GM15510 (cell line): Measurements from ENCODE around the gene MSMO1.

Source experiments
- POLR2A ChIP-seq: IDR thresholded peaks from 3 replicates; pipeline ENCODE4 v1.6.1; 2011; ENCODE audit warnings: borderline replicate concordance; ENCODE audit not compliant: insufficient read length; ENCODE audit errors: extremely low read depth

The MSMO1 gene

DNA sequence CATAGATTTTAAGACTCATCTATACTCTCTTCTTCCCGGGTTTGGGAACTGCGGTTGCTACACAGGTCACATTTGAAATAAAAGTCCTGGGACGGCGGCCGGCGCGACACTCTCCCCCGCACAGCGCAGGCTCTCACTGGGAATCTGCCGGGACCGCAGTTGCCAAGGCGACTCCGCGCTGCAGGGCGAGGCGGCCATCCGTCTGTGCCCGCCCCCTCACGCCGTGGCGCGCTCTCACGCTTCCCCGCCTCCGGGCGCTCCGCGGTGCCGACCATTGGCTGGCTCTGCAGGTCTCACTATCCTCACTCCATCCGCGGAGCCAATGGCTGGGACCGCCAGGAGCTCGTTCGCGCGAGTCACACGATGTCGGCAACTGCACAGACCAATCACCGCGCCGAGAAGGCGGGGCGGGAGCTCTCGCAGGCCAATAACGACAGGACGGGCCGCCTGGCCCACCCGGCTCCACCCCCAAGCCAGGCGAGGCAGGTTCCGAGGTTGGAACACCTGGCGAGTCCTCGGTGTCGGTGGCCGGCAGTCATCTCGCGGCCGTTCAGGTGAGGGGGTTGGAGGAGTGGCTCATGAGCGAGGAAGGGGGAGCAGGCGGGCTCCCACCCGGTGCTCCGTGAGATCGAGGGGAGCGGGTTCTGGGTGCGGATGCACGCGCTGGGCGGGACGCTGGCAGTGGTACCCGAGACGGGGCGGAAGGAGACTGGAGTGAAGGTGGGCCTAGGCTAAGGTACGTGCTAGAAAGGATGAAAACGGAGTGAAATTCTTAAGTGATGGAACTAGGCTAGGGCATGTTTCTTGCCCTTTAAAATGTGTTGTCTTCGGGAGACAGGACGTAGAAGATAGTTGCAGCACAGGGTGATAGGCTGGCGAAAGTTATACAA, at the start of gene MSMO1:
MSMO1 (plus strand) TSS at position 459 of the 890 bp plus-strand sequence. CDS start 5,702 bp downstream, outside the sequence.
- peak; percentile 81 for TF ChIP-seq POLR2A

DNA sequence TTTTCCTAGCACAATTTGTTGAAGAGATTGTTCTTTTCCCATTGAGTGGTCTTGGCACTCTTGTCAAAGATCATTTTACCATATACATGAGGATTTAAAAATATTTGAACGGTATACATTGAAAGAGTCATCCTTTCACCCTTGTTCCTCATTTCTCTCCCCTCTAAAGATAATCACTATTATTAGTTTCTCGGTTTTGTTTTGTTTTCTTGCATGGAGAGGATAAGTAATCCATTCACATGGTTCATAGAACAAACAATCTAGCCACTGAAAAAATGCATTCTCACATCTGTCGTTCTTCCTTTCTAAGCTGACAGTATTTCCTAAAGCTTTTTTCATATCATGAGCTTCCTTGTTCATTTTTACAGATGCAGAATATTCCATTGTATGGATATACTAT, 39.2 kb upstream of the MSMO1 start:
- no peak for TF ChIP-seq POLR2A

DNA sequence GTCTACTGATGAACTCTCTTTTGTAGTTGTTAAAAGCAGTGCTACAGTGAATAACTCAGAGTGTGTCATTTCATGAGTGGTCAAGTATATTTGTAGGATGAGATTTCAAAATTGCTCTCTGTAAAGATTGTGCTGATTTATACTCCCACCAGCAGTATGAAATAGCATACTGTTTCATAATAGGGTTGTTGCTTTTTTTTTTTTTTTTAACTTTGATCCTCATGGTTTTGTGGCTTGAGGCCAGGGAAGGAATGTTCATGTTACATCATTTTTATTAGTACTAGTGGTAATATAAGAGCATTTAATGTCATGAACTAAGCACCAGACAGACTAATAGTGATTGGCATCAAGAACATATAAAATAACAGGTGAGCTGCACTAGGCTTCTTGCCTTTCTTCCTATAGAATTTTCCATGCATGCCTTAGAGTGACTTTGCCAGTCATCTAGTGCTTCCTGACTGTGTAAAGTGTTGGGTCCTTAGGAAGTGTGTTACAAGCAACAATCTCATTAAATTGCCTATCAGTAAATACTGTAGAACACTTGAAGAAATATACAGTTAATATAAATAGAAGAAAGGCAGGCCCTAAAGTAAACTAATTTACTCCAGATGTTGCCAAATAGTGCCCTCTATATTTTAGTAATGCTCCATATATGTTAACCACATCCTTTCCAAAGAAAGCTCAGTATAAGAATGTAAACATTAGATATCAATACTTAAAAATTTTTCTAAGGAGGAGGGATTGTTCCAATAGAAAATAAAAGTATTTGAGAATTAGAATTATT, 38.6 kb upstream of the MSMO1 start:
- TF ChIP-seq POLR2A: no peak

DNA sequence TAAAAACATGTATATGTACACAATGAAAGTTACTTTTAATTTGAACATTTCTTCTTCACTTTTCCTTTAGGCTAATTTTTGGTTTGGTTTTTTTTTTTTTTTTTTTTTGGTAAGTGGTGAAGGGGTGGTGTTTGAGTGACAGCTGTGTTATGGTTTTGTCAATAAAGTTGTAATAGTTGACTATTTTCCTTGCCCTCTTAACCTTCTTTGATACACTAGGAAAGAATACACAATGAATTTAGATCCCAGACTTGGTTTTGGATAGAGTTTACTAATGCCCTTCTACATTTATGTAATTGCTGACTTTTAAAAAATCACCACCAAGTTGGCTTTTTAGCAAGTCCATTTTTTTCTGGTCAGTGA, 38.1 kb upstream of the MSMO1 start:
- TF ChIP-seq POLR2A: no peak

DNA sequence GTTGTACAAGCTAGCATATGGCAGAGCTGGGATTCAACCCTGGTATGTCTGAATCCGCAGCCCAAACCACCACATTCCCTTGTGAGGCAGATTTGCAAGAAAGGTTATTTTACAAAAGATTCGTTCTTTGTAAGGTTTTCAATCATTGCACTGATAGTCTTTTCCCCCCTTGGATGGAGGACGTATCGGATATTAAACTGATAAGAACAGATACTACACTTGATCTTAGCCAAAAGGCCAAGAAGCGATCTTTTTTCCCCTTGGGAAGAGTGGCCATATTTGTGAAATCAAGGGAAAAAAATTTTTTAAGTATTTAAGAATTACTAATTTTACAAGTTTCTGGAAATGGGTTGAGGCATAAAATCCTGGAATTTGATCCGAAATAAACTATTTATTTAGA, 34.4 kb upstream of the MSMO1 start:
- no peak for TF ChIP-seq POLR2A

DNA sequence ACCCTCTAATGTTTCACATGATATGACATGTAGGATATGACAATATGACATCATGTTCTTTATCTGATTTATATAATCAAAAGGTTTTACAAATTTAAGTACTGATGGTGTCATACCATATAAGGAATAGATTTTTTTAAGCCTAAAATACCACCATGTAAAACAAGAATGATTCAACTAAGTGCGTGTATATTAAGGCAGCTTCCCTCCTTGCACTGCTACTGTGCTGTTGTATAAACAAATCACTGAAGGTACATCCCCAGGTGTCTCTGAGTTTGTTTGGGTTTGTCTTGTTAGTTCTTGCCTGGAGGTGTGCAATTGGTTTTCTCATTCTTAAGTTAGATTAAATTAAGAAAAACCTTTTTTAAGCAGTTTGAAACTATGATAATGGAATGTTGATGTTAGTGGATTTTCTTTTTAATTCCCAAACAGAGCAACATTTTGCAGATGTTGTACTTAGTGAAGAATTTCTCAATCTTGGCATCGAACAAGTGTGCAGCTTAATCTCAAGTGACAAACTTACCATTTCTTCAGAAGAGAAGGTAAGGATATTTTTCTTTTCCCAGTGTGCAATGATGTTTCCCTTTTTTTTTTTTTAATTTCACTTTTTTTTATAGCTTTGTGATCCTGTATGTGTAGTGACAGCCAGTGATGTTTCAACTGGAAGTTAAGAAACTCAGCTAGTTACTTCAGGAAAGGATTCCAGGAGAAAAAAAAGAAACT, 33.4 kb upstream of the MSMO1 start:
- no peak for TF ChIP-seq POLR2A

DNA sequence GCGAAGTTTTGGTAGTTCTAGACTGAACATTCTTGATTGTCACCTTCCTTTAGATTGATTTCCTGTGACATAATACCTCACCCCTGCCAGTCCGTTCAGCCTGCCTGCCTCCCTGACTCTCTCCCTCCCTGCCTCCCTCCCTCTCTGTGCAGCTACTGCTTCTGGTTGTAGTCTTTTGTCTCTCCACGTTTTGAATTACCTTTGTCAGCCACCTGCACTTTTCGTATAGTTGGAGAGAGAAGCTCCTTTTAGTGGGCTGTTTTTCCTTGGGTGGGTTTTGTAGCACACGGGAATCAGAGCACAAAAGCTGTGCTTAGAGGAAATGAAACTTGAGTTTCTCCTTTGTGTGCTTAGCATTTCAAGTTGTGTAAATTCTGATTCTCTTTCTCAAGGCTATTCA, 32.6 kb upstream of the MSMO1 start:
- TF ChIP-seq POLR2A: no peak

DNA sequence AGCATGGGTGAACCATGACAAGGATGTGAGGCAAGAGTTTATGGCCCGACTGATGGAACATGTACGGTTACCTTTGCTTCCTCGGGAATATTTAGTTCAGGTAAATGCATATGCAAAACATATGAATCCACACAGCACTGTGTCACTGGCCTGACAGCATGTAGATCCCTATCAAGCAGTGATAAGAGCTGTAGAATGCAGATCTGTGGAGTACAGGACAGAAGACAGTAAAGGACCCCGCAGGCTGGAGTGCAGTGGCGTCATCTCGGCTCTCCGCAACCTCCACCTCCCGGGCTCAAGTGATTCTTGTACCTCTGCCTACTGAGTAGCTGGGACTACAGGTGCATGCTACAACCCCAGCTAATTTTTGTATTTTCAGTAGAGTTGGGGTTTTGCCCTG, 29.8 kb upstream of the MSMO1 start:
- no peak for TF ChIP-seq POLR2A

DNA sequence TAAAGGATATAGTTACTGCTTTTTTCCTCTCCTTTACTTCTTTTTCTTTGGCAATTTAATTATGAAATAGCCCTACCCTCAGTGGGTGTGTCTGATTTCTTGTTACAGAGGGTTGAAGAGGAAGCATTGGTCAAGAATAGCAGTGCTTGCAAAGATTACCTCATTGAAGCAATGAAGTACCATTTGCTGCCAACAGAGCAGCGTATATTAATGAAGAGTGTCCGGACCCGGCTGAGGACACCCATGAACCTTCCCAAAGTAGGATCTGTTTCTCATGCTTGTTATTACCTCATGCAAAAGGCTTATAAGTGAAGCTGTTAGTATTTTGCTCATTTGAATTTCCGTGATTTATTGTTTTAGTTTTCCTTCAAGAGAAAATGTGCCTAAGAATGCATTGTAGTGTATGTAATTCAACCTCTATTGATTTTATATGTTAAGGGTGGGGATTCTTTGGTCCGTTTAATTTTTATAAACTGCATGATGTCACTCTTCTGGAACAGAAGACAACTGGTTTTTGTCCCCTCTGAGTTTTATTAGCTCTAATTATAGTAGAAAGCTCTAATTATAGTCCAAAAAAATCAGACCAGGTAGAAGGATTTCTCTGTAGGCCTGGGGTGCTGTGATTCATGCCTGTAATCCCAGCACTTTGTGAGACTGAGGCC, 27.9 kb upstream of the MSMO1 start:
- no peak for TF ChIP-seq POLR2A

DNA sequence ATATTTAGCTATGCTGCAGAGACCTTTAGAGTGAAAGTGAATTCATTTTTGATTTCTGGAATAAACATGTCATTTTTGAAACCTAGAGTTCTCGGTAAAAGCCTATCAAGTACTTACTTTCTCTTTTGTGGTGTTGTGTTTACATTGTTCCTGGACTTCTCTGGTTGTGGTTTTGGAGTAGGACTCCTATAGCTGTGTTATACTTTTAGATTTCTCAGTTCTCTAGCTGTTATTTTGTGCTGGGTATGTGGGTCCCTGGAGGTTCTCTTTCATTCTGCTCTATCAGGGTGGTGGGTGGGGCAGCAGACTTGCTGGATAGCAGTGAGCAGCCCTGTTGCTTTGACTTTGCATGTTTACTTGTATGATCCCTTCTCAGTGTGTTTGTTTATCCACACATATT, 25.6 kb upstream of the MSMO1 start:
- no peak for TF ChIP-seq POLR2A

DNA sequence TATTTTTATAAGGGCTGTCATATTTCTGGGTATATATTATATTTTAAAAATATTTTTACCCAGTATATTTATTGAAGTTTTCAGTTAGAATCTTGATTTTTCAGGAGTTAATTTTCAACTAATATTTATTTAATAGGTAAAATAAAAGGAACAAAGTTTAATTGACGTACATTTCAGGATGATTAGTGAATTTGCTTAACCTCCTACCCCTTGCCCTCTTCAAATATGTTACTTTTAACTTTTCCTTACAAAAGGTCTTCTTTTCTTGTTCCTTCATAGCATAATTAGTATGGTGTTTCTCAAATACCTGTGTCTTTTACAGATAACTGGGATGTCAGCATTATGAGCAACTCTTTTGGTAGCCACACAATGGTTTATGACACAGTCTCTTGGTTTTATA, 24.8 kb upstream of the MSMO1 start:
- TF ChIP-seq POLR2A: no peak

DNA sequence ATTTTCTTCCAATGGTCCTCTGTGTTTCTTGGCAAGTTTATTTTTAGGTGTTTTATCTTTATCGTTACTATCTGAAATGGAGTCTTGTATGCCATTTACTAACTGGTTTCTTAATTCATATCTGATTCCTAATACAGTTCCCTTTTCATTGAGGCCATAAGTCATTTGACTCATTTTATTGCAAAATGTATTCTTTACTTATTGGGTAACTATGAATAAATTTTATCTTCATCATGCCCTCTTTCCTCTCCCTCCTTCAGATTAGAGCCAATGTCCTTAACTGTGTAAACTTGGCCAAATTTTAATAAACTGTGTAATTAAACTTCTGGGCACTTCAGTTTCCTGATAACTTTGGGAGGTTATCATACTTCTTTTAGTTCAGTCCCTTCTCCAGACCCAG, 19.3 kb upstream of the MSMO1 start:
- TF ChIP-seq POLR2A: no peak

DNA sequence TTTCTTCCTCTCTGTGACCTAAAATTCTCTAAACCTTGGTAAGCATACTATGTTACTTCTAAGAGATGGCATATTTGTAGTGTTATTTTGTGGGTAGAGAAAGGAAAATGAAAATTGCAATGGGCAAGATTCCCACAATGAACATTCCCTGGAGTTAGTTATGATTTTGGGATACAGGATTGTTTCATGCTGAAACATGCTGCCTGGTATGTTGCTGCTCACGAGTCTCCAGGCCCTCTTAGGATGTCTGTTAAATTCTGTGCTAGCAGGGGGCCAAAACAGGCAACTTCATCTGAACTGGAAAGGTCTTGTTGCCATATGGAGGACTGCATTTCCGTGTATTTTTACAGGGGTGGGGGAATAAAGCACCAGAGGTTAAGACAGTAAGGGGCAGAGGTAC, 18.9 kb upstream of the MSMO1 start:
- TF ChIP-seq POLR2A: no peak

DNA sequence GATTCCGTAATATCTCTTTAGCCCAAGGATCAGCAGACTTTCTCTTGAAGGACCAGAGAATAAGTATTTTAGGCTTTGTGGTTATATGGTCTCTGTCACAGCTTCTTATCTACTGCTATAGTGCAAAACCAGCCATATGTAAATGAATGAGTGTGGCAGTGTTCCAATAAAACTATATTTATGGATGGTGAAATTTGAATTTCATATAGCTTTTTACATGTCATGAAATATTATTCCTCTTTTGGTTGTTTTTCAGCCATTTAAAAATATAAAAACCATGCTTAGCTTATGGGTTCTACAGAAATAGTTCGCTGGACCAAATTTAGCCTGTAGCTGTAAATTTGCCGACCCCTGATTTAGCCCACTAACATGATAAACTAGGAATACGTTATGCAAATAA, 18.0 kb upstream of the MSMO1 start:
- TF ChIP-seq POLR2A: no peak

DNA sequence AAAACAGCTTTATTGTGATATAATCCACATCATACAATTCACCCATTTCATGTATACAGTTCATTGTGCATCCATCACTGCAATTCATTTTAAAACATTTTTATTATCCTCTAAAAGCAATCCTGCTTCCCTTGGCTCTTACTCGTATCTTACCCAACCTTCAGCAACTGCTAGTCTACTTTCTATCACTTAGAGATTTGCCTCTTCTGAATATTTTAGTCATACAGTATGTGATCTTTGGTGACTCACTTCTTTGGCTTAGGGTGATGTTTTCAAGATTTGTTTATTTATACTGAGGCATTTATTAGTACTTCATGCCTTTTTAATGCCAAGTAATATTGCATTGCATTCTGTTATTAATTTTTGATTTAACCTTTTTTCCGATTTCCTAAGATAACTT, 15.0 kb upstream of the MSMO1 start:
- no peak for TF ChIP-seq POLR2A
